Stimulated activated CD8-positive, alpha-beta memory T cell treated with anti-CD3 and anti-CD28 coated beads, Interleukin-15, amount 100 ng/mL, for 4 hours (primary cell): ENCODE results near the gene GRB10.

Experiments
- DNase-seq, 2 donors: peaks; one replicate each; pipeline ENCODE4 v3.0.0-alpha.2; 2020; ENCODE audit warnings: low read depth in 2 of 2

Gene GRB10

GRCh38 chr7:50721160-50721559, 61.5 kb downstream of the GRB10 start:
- DNase-seq: no peak

GRCh38 chr7:50720295-50720694, 62.4 kb downstream of the GRB10 start:
- DNase-seq: no peak

GRCh38 chr7:50718876-50719275, 63.8 kb downstream of the GRB10 start:
- DNase-seq: no peak

GRCh38 chr7:50718311-50718710, 64.4 kb downstream of the GRB10 start:
- DNase-seq: no peak

- no peak for DNase-seq
Measured at GRCh38 chr7:50717181-50717580, 65.5 kb downstream of the GRB10 start.

GRCh38 chr7:50714857-50715256, 67.8 kb downstream of the GRB10 start:
- no peak for DNase-seq

- no peak for DNase-seq
Measured at GRCh38 chr7:50713123-50713965, 69.4 kb downstream of the GRB10 start.

- DNase-seq: no peak
Measured at GRCh38 chr7:50712252-50713122, 70.2 kb downstream of the GRB10 start.

- no peak for DNase-seq
Measured at GRCh38 chr7:50711271-50712175, 71.2 kb downstream of the GRB10 start.

GRCh38 chr7:50710441-50711154, 72.1 kb downstream of the GRB10 start:
- no peak for DNase-seq

GRCh38 chr7:50709151-50709550, 73.5 kb downstream of the GRB10 start:
- no peak for DNase-seq

- no peak for DNase-seq
Measured at GRCh38 chr7:50707236-50708006, 75.3 kb downstream of the GRB10 start.

- DNase-seq: no peak
Measured at GRCh38 chr7:50706469-50706937, 76.2 kb downstream of the GRB10 start.

GRCh38 chr7:50704844-50705243, 77.9 kb downstream of the GRB10 start:
- DNase-seq: no peak

- DNase-seq: no peak
Measured at GRCh38 chr7:50703654-50704053, 79.0 kb downstream of the GRB10 start.

GRCh38 chr7:50699143-50699542, 83.6 kb downstream of the GRB10 start:
- no peak for DNase-seq

- no peak for DNase-seq
Measured at GRCh38 chr7:50697748-50698147, 84.9 kb downstream of the GRB10 start.

- DNase-seq: no peak
Measured at GRCh38 chr7:50696810-50697582, 85.7 kb downstream of the GRB10 start.

GRCh38 chr7:50695026-50695425, 87.7 kb downstream of the GRB10 start:
- no peak for DNase-seq
